Psoas muscle (tissue), 8 donors: ENCODE data around the gene ADAM30. TPM values are rescaled to one million over a fixed set of nuclear protein-coding genes. Genes with fewer than 3 reads are reported as not detected.

ENCODE experiments used
- ATAC-seq, 4 donors: fragments of 200-7000 bp; cut with Tn5 transposase; one replicate each; pipeline ENCODE4 v1.9.1; 2020; ENCODE audit warnings: moderate library complexity in 3 of 4, mild to moderate bottlenecking in 2 of 4
- DNase-seq, 2 donors: peaks; one replicate each; pipeline ENCODE4 v3.0.0-alpha.2; 2020
- H3K27ac ChIP-seq: fragments of 200-600 bp; one replicate; pipeline ENCODE4 v1.8.0; 2022
- H3K27me3 ChIP-seq, 3 donors: fragments of 200-600 bp in 1 of 3; one replicate each; pipeline versions ENCODE4 v1.6.1 to v1.8.0; 2013 to 2022; ENCODE audit warnings: low read length in 2 of 3, mild to moderate bottlenecking in 2 of 3, moderate library complexity in 1 of 3; ENCODE audit not compliant: insufficient read depth in 3 of 3
- H3K36me3 ChIP-seq, 2 donors: fragments of 200-600 bp in 1 of 2; one replicate each; pipeline versions ENCODE4 v1.6.1 to v1.8.0; 2013 to 2022; ENCODE audit warnings: low read depth in 1 of 2, mild to moderate bottlenecking in 1 of 2, moderate library complexity in 1 of 2; ENCODE audit not compliant: insufficient read depth in 1 of 2
- H3K4me1 ChIP-seq: fragments of 200-600 bp; one replicate; pipeline ENCODE4 v1.8.0; 2022
- H3K4me3 ChIP-seq: fragments of 200-600 bp; one replicate; pipeline ENCODE4 v1.8.0; 2022; ENCODE audit warnings: mild to moderate bottlenecking
- H3K9me3 ChIP-seq: fragments of 200-600 bp; one replicate; pipeline ENCODE4 v1.8.0; 2022
- CTCF ChIP-seq: fragments of 200-600 bp; IDR thresholded peaks from one replicate; pipeline ENCODE4 v1.8.0; 2022; ENCODE audit warnings: antibody characterized with exemption
- WGBS, 3 donors: extraction: QIAGEN DNeasy Blood & Tissue Kit; methylation state at CpG; one replicate each; pipeline versions ENCODE4 v1.1.6 to v1.1.7; 2013; 5-methylcytosine and 5-hydroxymethylcytosine counted together
- intact Hi-C, 2 donors: fragments of 100-400 bp; cut with DNase I; formaldehyde crosslinking; loops; one replicate each; pipeline versions ENCODE4 v1.11.0 to v1.14.2; 2022
- polyA plus RNA-seq, 3 donors: library from polyadenylated mRNA; stranded (reverse); fragments of 200-250 nt; gene quantifications; one replicate each; pipeline ENCODE4 v1.2.3, GENCODE V29; 2013
- total RNA-seq, 4 donors: library from RNA; stranded (reverse); fragmentation: NEBNext Ultra II Directional in 2 of 4; extraction: Animal tissue kit (Norgen Biotek cat#: 25700) in 2 of 4; gene quantifications; one replicate each; pipeline versions ENCODE4 v1.2.1 to v1.2.4, GENCODE V29; 2021 to 2023
- donor health status: healthy with polysubstance abuse.
- donor health status: DM: no; HTN: no; CAD: no; lungs with moderate emphysema.
- donor health status: Bipolar disorder and iron deficiency.
- donor health status: healthy.
- donor health status: DM: yes; HTN: yes; CAD: no.
- donor health status: DM: no; HTN: no; CAD: no.
- donor health status: DM: no; HTN: no; CAD: no.
- donor health status: DM: yes; HTN: yes; CAD: no.

The ADAM30 gene
- total and polyA plus RNA-seq, 7 donors = not detected

- DNase-seq (no peak), ATAC-seq (no peak)
- no peak for TF ChIP-seq CTCF
- Histone ChIP-seq H3K36me3 (peaks cover 12 to 99% of the 10 kb centered on the region in 2 donors), H3K27me3 (no peaks in the 10 kb centered on the region), H3K4me3 (no peak overlapping the region), H3K9me3 (no peaks in the 10 kb centered on the region), H3K27ac (no peak overlapping the region), H3K4me1 (no peaks in the 10 kb centered on the region)
- WGBS, 3 donors = 78 to 90% (median 83%) methylated on average over 5 of the region's 5 CpGs
- intact Hi-C loops = no loop called here
These were observed 21.2 kb upstream of the ADAM30 start for GRCh38 chr1:119917304-119918055.

GRCh38 chr1:119915517-119915916 lies 19.2 kb upstream of the ADAM30 start:
- H3K36me3 ChIP-seq = peaks cover 6 to 82% of the 10 kb centered on the region in 2 donors
- DNase-seq (no peak), ATAC-seq (no peak)
- H3K4me1 ChIP-seq = no peaks in the 10 kb centered on the region
- H3K4me3 ChIP-seq = no peak overlapping the region
- no peak for TF ChIP-seq CTCF
- 89 to 91% (median 90%) methylated on average over 6 of the region's 6 CpGs for WGBS, 3 donors
- H3K9me3 ChIP-seq = no peaks in the 10 kb centered on the region
- intact Hi-C loops = no loop called here
- no peaks in the 10 kb centered on the region for H3K27me3 ChIP-seq
- H3K27ac ChIP-seq = no peak overlapping the region

GRCh38 chr1:119914071-119914470 lies 17.8 kb upstream of the ADAM30 start:
- no peaks in the 10 kb centered on the region for H3K27me3 ChIP-seq
- WGBS, 3 donors = 29 to 38% (median 32%) methylated on average over 1 of the region's 1 CpG

GRCh38 chr1:119912963-119913362 lies 16.6 kb upstream of the ADAM30 start:
- intact Hi-C loops = no loop called here
- DNase-seq (no peak), ATAC-seq (no peak)
- Histone ChIP-seq H3K9me3 (no peaks in the 10 kb centered on the region), H3K36me3 (peaks cover 6 to 57% of the 10 kb centered on the region in 2 donors), H3K27me3 (no peaks in the 10 kb centered on the region), H3K4me3 (no peak overlapping the region), H3K27ac (no peak overlapping the region), H3K4me1 (no peaks in the 10 kb centered on the region)
- 94 to 96% (median 95%) methylated on average over 3 of the region's 3 CpGs for WGBS, 3 donors
- no peak for TF ChIP-seq CTCF

More at GRCh38 chr1:119914071-119914470, 17.8 kb upstream of the ADAM30 start:
- Histone ChIP-seq H3K9me3 (no peaks in the 10 kb centered on the region), H3K4me3 (no peak overlapping the region), H3K27ac (no peak overlapping the region), H3K4me1 (no peaks in the 10 kb centered on the region), H3K36me3 (peaks cover 6 to 68% of the 10 kb centered on the region in 2 donors)
- intact Hi-C loops = no loop called here
- ATAC-seq (no peak), DNase-seq (no peak)
- no peak for TF ChIP-seq CTCF

- no peaks in the 10 kb centered on the region for H3K9me3 ChIP-seq
- 85 to 88% (median 87%) methylated on average over 2 of the region's 2 CpGs for WGBS, 3 donors
- no peak overlapping the region for H3K4me3 ChIP-seq
- peaks cover 2 to 46% of the 10 kb centered on the region in 2 donors for H3K36me3 ChIP-seq
- TF ChIP-seq CTCF = no peak
- intact Hi-C loops = no loop called here
- ATAC-seq (no peak), DNase-seq (no peak)
- no peaks in the 10 kb centered on the region for H3K27me3 ChIP-seq
- no peak overlapping the region for H3K27ac ChIP-seq
- no peaks in the 10 kb centered on the region for H3K4me1 ChIP-seq
These were observed 15.5 kb upstream of the ADAM30 start for GRCh38 chr1:119911775-119912174.
